HL-60 (cell line): ENCODE results near the gene EFNA4.

Experiments used
- GABPA ChIP-seq: IDR thresholded peaks from 2 replicates; pipeline ENCODE4 v1.6.1; 2012; ENCODE audit warnings: low read depth
- SPI1 ChIP-seq: IDR thresholded peaks from 2 replicates; pipeline ENCODE4 v1.6.1; 2012; ENCODE audit warnings: low read depth, mild to moderate bottlenecking, borderline replicate concordance
- TF ChIP-seq, protein P1 (sequence below): IDR thresholded peaks from one replicate; pipeline ENCODE4 v1.5.1; 2011; ENCODE audit warnings: low read length, control low read depth, inconsistent platforms; ENCODE audit not compliant: insufficient read depth
- TF ChIP-seq, protein P2 (sequence below): IDR thresholded peaks from 2 replicates; pipeline ENCODE4 v1.6.1; 2012; ENCODE audit warnings: low read depth; ENCODE audit not compliant: insufficient replicate concordance

DNA sequence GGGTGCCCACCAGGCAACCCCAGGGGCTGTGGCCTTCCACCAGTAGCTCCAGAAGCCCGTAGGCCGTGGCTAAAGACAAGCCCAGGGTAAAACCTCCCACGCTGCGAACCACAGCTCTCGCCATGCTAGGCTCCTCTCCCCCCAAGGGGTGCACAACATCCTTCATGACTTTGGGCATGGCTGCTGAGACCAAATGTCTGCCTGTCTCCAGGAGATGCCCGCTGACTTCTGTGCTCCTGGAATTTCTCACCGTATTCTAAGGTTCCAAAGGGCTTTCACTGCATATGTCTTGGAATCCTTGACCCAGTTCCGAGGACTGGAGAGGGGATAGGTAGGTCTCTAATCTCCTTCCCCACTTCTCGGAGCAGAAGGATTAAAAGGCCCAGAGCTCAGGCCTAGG lies 30.0 kb upstream of the EFNA4 start, which contains the start of the genes DCST1 and DCST2:
- TF ChIP-seq SPI1: no peak
- TF ChIP-seq GABPA: no peak
- TF ChIP-seq, protein P1, sequence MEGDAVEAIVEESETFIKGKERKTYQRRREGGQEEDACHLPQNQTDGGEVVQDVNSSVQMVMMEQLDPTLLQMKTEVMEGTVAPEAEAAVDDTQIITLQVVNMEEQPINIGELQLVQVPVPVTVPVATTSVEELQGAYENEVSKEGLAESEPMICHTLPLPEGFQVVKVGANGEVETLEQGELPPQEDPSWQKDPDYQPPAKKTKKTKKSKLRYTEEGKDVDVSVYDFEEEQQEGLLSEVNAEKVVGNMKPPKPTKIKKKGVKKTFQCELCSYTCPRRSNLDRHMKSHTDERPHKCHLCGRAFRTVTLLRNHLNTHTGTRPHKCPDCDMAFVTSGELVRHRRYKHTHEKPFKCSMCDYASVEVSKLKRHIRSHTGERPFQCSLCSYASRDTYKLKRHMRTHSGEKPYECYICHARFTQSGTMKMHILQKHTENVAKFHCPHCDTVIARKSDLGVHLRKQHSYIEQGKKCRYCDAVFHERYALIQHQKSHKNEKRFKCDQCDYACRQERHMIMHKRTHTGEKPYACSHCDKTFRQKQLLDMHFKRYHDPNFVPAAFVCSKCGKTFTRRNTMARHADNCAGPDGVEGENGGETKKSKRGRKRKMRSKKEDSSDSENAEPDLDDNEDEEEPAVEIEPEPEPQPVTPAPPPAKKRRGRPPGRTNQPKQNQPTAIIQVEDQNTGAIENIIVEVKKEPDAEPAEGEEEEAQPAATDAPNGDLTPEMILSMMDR: no peak
- TF ChIP-seq, protein P2, sequence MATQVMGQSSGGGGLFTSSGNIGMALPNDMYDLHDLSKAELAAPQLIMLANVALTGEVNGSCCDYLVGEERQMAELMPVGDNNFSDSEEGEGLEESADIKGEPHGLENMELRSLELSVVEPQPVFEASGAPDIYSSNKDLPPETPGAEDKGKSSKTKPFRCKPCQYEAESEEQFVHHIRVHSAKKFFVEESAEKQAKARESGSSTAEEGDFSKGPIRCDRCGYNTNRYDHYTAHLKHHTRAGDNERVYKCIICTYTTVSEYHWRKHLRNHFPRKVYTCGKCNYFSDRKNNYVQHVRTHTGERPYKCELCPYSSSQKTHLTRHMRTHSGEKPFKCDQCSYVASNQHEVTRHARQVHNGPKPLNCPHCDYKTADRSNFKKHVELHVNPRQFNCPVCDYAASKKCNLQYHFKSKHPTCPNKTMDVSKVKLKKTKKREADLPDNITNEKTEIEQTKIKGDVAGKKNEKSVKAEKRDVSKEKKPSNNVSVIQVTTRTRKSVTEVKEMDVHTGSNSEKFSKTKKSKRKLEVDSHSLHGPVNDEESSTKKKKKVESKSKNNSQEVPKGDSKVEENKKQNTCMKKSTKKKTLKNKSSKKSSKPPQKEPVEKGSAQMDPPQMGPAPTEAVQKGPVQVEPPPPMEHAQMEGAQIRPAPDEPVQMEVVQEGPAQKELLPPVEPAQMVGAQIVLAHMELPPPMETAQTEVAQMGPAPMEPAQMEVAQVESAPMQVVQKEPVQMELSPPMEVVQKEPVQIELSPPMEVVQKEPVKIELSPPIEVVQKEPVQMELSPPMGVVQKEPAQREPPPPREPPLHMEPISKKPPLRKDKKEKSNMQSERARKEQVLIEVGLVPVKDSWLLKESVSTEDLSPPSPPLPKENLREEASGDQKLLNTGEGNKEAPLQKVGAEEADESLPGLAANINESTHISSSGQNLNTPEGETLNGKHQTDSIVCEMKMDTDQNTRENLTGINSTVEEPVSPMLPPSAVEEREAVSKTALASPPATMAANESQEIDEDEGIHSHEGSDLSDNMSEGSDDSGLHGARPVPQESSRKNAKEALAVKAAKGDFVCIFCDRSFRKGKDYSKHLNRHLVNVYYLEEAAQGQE: no peak
